ENCODE data around the gene SLC30A2.

Gene SLC30A2

DNA sequence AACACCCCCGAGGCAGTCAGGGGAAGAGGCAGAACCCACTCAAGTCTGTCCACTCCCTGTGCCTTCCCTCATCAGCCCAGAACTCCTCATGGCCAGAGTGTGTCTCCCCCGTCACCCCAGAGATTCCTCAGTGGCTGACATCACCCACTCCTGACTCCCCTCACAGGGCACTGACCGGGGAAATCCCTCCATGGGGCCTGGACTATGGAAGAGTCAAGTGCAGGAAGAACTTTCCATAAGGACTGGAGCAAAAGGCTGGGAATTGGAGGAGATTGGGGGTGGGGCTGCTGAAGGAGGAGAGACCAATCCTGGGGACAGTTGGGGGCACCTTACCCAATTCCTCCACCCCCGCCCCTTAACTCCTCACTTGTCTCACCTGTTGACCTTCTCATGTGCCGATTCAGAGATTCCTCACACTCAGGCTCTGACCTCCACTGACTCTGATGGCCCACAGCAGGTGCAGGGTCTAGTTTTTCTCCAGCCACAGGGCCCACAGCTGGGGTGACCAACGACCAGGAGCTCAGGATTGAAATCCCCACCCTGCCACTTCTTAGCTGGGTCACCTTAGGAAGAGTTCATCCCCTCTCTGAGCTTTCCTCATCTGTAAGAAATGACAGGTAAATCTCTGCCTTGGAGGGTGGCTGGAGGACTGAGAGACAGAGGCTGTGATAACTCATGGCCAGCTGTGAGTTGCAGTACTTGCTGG lies 24.8 kb downstream of the SLC30A2 start:
- DNase-seq: no peak

DNA sequence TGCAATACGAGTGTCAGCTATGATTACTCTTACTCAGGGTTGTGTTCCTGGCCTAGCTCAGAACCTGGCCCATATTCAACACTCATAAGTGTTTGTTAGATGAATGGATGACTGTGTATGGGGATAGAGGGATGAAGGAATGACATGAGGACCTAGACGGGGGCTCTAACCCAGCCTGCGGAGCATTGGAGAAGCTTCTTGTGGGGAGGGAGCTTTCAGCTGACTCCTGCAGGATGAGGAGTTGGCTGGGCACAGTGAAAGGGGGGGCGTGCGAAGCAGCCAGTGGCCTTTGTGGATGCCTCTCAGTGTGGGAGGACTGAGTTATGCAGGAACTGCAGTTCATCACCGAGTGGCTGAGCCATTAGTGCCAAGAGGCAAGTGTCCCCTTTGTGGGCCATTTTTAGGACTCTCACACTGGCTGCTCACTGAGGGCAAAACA lies 25.6 kb downstream of the SLC30A2 start:
- DNase-seq: no peak

DNA sequence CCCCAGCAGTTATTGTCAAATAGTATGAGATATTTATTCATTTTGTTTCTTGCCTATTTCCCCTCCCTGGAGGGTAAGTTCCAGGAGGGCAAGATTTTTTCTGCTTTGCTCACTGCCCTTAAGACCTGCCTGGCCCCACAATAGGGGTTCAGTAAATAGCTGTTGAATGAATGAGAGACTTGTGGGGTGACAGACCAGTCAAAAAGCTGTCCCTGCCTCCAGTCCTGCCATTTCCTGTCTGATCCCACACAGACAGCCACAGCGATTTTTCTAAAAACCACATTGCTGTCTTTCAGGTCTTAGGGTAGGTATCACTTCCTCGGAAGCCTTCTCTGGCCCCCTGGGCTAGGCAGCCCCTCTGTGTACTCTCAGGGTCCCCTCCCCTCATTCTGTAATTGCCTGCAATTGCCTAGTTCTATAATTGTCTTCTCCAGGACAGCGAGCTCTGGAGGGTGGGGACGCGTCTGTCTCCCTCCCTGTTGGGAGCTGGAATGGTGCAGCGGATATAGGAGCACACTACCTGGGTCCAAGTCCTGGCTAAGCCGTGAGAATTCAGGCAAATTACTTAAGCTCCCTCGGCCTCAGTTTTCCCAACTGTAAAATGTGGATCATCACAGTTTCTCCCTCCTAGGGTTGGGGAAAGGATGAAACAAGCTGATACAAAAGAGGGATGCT lies 26.1 kb downstream of the SLC30A2 start:
- DNase-seq: peak; percentile 22

DNA sequence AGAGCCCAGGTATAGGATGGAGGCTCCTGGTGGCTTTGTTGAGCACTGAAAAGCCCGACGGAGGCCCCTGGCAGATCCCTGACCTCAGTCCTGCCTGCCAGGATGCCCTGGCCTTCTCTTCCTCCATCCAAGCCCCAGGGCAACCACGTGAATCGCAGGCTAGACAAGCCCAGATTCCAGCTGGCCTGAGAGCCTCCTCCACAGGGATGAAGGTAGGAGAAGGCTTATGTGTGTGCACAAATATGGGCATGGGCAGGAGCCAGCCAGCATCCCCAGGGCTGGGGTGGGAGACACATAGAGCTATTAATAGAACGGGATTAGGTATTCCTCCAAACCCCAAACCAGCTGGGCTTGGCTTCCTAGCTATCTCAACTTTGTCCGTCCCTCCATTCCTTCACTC lies 28.3 kb downstream of the SLC30A2 start:
- no peak for DNase-seq

DNA sequence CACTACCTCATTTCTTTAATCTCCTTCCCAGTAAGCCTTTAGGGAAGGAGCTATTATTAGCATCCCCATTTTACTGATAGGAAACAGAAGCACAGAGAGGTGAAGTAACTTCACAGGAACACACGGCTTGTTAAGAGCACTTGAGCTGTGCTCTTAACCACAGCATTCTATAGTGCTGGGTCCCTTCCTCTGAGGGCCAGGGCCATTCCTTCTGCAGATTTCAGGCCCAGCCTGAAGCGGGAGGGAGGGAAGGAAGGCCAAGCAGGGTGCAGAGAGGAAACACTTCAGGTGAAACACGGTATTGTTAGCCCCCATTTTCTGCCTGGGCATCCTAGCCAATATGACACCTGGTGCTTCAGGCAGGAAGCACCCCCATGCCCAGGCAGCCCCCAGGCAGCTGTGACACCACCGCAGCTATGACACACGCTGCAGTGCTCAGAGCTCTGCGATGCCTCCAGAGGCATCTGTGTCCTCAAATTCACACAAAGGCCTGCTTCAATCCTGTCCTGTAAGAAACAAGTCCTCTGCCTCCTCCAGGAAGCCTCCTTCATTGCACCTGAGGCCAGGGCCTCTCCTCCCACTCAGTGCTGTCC lies 28.9 kb downstream of the SLC30A2 start:
- no peak for DNase-seq

DNA sequence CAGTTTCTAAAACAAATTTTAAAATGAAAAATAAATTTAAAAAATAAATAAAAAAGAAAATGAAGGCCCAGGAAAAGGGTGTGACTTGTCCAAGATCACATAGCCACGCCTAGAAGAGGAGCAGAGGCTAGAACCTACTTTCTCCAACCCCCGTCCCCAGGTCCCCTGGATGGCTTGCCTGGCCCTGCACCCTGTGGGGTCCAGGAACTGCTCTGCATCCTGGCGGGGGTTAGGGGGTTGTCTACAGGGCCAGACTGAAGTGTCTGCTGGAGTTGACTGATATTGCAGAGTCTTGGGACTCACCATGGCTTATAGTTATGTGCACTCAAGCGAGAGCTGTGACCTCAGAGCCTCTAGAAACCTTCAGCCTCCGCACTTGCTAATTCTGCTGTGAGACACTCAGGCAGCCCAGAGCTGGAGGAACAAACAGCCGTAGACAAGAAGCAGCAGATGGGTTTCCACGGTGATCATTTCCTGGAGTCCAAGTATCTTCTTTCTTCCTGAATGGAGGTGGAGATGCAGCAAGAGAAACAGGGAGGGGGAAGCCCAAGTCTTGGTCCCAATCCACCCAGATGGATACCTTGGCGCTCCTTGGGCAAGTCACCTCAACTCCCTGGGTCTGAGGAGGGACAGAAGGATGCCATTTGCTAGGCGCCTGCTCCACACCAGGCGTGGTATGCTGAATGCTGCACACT lies 29.5 kb downstream of the SLC30A2 start:
- DNase-seq: peak; percentile 33

DNA sequence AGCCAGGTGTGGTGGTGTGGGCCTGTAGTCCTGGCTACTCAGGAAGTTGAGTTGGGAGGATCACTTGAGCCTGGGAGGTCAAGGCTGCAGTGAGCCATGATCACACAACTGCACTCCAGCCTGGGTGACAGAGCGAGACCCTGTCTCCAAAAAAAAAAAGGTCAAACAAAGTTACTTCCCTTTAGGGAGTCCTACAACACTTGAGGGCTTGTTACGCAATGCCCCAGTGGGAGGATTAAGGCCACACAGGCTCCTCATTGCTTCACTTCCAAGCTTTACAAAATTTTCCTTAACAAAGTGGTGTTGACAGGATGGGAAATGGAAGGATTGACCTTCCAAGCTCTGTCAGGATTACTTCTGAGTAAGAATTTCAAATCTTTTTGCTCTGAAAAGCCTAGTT lies 30.6 kb downstream of the SLC30A2 start:
- DNase-seq: no peak

DNA sequence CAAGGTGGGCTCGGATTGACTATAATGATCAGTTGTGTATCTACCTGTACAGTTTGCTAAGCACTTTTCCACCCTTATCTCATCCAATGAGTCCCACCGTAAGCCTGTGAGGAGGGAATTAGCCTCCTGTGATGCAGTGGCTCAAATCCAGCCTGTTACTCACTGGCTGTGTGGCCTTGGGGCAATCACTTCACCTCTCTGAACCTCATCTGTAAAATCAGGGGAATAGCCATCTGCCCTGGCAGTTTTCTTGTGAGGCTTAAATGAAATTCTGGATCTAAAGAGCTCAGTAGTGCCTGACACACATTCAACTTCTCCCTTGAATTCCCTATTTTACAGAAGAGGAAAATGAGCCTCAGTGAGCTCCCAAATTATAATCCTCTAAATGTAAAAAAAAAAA lies 31.7 kb downstream of the SLC30A2 start:
- DNase-seq: no peak

DNA sequence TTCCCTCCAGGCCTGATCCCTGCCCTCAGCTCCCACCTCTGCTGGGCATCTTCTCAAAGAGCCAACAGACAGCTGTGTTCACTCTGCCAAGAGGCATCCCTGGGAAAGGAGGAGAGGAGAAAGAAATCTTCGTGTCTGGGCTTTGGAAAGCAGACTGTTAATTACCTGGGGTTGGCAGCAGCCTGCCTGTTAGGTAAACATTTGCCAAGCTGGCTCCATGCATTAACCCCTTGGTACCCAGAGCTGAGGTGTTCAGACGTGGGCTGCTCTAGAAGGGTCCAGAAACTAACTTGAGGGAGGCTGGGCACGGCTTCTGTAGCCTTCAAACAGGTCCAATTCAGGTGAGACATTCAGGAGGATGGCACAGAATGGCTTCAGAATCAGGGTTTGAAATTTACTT lies 33.1 kb downstream of the SLC30A2 start:
- DNase-seq: no peak

DNA sequence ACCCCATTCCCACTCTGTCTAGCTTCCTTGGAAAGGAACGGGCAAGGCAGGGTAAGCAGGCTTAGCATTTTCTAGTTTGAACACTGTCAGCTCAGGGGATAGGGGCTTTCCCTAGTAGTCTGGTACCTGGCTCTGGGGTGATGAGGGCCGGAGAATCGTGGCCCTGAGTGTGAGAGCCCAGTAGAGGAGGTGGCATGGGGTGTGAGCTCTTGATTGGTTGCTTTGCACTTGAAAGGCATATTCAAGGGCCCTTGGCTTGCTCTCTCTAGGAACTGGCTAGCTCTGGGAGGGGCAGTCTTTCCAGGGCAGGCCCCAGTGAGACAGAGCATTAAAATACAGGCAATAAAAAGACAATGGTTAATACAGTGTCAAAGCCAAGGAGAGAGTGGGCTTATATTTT lies 35.1 kb downstream of the SLC30A2 start:
- no peak for DNase-seq

DNA sequence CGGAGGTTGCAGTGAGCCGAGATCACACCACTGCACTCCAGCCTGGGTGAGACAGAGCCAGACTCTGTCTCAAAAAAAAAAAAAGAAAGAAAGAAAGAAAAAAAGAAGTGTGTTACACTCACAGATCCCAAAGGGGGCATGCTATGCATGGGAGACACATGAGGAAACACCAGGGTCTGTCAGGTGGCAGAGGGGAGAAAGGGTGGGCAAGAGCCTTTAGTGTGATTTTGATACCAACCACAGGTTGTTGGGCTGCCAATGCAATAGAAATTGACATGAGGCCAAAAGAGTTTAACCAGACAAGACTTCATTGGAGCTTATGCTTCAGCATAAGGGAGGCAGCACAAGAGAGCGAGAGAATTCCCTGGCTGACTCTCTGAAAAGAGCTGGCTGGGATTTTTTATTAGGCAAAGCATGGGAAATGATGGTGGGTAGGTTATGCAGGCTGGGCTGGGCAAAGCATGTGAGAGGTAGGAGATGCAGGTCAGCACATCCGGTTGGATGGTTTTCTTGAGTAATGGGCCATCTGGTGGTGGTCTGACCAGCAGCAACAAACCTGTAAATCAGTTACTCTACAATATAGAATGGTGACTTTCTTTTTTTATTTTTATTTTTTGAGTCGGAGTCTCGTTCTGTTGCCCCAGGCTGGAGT lies 36.0 kb downstream of the SLC30A2 start:
- no peak for DNase-seq

DNA sequence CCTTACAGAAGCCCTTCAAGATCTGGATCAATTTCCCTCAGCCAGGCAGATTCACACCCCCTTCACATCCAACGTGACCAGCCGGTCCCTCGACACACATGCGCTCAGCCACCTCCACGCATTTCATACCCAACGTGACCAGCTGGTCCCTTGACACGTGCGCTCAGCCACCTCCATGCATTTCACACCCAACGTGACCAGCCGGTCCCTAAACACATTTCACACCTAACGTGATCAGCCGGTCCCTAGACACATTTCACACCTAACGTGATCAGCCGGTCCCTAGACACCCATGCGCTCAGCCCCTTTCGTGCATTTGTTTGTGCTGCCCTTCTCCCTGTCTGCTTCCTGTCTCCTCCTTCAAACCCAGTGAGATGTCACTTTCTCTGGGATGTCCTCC lies 39.2 kb downstream of the SLC30A2 start:
- no peak for DNase-seq

DNA sequence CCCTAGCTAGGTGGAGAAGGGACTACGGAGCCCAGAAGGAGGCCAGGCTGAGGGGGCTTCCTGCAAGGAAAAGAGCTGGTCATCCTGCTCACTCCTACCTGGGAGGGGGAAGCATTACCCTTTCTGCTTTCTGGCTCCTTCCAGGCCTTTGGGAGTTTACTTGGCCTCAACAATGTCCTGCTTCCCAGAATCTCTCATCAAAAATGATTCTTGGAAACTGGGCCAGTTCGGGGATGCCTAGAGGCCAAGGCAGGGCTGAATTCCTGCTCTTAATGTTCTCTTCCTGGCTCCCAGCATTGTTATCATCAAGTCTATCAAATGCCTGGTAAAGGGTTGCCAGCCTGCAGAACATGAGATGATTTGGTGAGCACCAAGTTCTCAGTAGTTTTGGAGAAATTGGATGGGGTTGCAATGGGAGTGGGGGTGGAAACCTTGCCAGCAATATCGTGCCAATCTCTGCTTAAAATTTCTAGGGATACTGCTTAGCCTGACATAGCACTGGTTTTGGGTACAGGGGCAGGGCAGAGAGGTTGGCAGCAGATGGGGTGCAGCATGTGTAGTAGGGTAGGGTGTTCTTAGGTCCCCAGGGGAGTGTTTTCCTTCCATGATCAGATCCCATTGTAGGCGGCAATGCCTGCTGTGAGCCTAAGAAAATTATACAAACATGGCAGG lies 40.3 kb downstream of the SLC30A2 start:
- no peak for DNase-seq

DNA sequence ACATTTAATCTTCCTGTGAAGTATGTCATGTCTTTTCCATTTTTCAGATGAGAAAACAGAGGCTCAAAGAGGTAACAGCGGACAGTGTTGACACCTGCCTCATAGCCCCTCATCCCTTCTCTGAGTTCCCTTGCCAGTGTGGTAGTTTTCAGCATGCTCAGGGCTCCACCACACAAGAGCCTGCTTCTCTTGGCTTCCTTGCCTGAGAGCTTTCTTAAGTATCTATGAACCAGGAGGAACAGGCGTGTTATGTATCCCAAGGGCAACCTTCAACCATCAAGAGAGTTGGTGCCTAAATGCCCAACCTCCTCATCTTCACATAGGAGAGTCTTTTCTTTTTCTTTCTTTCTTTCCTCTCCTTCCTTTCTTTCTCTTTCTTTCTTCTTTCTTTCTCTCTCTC lies 42.2 kb downstream of the SLC30A2 start:
- DNase-seq: no peak

DNA sequence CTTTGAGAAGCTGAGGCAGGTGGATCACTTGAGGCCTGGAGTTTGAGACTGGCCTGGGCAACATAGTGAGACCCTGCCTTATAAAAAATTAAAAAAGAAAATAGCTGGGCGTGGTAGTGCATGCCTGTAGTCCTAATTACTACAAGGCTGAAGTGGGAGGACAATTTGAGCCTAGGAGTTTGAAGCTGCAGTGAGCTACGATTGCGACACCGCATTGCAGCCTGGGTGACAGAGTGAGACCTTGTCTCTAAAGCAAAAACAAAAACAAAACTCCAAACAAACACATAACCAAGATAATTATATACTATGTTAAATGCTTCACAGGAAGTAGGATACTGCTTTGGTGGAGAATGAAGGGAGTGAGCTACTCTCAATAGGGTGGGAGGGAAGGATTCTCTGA lies 42.7 kb downstream of the SLC30A2 start:
- DNase-seq: no peak

DNA sequence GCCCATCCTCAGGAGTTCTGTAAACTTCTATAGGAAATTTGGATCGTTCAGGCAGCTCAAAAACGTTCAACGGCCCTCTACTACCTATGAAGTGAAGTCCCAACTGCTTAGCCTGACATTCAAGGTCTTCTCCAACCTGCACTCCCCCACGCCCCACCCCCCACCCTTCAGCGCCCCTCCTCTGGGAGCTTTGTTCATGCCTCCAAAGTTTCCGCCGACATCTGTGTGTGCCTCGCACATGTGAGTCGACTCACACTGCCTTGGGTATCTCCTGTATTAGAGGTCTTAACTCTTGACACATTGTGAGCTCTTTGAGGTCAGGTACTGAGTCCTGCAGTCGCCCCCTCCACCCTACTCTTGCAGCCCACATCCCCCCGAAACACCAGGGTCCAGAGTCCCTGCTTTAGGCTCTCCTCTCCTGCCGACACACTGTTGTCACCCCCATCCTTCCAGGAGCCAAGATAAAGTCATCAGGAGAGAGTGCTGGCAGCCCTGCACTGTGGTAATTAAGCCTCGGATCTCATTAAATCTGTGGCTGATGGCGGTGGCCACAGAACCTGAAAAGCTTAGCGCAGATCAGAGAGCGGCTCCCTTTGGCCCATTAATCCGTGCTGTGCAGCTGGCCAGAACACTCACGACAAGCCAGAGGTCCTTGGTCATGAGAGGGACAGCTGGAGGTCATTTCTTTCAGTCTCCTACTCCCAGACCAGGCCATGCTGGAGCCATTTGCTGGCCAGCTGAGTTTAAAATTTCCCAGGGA lies 46.7 kb downstream of the SLC30A2 start:
- no peak for DNase-seq

DNA sequence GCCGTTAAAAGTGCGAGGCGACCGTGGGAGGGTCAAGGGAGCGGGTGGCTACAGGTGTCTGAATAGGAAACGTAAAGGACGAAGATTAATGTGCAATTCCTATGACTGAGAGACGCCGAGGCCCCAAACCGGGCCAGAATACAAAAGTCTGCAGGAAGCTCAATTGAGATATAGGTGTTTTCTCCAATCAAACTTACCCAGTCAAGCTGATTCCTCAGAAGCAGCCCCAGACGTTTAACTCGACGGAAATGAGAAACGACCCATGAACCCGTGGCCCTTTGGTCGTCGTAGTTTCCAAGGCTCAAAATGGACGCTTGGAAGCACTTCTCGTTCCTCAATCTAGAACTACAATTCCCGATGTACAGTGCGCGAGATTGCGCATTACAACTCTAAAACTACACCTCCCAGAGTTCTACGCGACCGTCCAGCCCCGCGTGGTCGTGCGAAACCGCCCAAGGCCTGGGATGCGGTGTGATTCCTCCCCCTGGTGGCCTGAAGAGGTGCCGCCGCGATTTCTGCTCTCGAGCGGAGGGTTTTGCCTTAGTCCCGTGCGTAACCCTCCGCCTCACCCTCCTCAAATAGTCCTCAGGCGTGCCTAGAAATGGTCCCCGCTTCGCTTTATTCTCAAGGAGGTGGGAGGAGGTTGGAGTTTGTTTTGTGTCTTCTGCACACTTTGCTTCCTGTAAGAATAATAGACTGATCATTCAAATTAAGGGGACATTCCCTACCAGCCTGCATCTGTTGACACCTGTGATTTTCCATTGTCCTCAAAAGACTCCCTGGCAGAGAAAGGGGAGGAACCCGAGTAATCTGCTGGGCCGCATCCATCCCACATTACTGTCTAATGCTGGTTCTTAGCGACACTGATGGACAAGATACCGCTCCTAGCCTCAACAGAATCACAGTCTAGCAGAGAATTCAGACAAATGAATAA lies 47.8 kb downstream of the SLC30A2 start, which contains the start of gene PAFAH2:
PAFAH2 (minus strand) TSS at position 236 of the 934 bp plus-strand sequence. CDS start 7,247 bp downstream, outside the sequence.
- DNase-seq: peak; percentile 99

DNA sequence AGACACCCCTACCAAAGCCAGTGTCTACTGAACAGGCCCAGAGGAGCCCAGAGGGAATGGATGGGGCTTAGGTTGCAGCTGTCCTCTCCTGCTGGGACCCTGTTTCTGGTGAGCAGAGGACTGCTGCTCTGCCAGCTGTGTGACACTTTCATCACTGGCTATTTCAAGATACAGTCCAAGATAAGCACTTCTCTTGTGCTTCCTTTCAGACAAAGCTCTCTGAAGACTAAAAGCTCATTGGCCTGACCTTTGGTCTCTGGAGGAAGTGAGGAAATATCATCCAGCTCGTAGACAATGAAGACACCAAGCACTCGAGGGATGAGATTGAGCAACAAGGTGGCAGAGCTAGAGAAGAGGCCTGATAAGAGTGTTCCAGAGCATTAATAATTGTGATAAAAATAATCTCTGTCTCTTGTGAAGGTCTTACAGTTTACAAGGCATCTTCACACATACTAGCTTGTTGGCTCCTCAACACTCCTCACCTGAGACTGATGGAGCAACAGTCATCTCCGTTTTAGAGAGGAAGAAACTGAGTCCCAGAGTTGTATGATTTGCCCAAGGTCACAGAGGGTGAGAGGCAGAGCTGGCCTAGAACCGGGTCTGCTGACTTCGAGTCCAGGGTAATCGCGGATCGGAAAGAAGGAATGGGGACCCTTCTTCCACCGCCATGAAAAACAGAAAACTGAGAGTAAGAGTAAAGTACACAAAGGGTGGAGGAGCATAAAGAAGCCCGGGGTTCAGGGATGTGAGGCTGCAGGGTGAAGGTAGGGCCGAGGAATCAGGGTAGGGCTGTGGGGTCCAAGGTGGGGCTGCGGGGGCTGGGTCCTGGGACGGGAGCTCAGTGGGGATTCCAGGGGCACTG lies 48.7 kb downstream of the SLC30A2 start:
- DNase-seq: peak; percentile 23

DNA sequence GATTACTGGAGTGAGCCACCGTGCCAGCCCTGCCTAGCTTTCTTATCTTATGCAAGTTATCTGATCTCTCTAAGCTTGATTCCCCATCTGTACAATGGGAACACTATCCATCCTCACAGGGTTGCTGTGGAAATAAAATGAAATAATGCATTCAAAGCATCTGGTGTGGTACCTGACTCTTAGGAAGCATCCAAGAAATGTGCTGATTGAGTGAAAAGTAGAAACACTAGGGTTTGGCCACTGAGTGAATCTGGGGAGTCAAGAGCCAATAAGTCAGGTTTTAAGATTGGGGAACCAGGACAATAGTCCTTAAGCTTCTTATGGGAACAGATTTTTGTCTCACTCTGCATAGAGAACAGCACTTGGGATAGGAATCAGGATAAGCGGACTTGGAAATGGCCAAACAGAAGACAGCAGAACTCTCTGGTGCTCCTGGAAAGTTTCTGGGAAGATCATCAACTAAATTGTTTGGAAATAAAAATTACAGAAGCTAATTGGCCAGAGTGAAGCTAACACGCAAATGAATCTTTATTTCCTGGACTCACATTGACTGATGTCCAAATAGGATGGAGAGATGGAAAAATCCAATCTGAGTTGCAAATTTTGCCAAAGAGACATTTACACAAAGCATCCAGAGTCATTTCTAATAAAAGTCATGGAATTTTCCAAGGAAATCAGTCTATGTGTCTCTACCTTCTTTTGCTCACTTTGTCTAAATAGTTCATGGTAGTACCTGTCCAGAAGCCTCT lies 51.3 kb downstream of the SLC30A2 start:
- no peak for DNase-seq

Measured in NCI-H2227 treated with DMSO at 0.1 percent for 48 hours (cell line).